ENCODE results near the gene CBR3.

The CBR3 gene

GRCh38 chr21:36178349-36178748, 43.5 kb downstream of the CBR3 start:
- ChIA-PET CTCF (interaction anchor here (0.6 to 2.2 kb wide), 5 partner anchors 9 to 105 kb away, joined by 4 to 9 read pairs (median 6); no protein-coding TSS in a partner anchor), POLR2A (interaction anchor here (0.6 kb wide), 1 partner anchor 16 kb away, joined by 4 read pairs; no protein-coding TSS in a partner anchor)
- Histone ChIP-seq H3K4me3 (ENCODE audit: control insufficient read depth in 1 of 7, extremely low read depth in 1 of 7, insufficient read depth in 4 of 7, low read depth in 2 of 7, low read length in 6 of 7) (no peak overlapping the region), H3K9me3 (ENCODE audit: control extremely low read depth in 1 of 5, control insufficient read depth in 4 of 5, insufficient read depth in 2 of 5, low read depth in 1 of 5, low read length in 4 of 5) (peaks cover 0 to 2% (median 0%) of the 10 kb centered on the region in 5 experiments), H3K27me3 (replicated peaks in 2 of 5; ENCODE audit: control insufficient read depth in 4 of 5, insufficient read depth in 5 of 5, low read length in 4 of 5) (no peaks in the 10 kb centered on the region), H3K4me1 (ENCODE audit: control extremely low read depth in 1 of 4, control insufficient read depth in 4 of 4, insufficient read depth in 4 of 4, low read length in 3 of 4) (peaks cover 0 to 19% (median 10%) of the 10 kb centered on the region in 4 experiments), H3K36me3 (ENCODE audit: control insufficient read depth in 4 of 4, insufficient read depth in 4 of 4, low read length in 3 of 4) (peaks cover 0 to 6% (median 0%) of the 10 kb centered on the region in 4 experiments), H3K27ac (ENCODE audit: insufficient read depth in 1 of 2, low read depth in 1 of 2, low read length in 2 of 2, poor library complexity in 1 of 2, severe bottlenecking in 2 of 2) (no peak overlapping the region)
- DNase-seq = no peak
- no CpG with 5 or more reads among the region's 2 CpGs for WGBS (ENCODE audit: insufficient coverage)

GRCh38 chr21:36179145-36179544, 44.3 kb downstream of the CBR3 start:
- Histone ChIP-seq H3K4me3 (ENCODE audit: control insufficient read depth in 1 of 7, extremely low read depth in 1 of 7, insufficient read depth in 4 of 7, low read depth in 2 of 7, low read length in 6 of 7) (peak overlapping the region in 1 of 7 experiments; percentile 23), H3K27me3 (replicated peaks in 2 of 5; ENCODE audit: control insufficient read depth in 4 of 5, insufficient read depth in 5 of 5, low read length in 4 of 5) (no peaks in the 10 kb centered on the region), H3K36me3 (ENCODE audit: control insufficient read depth in 4 of 4, insufficient read depth in 4 of 4, low read length in 3 of 4) (peaks cover 0 to 6% (median under 1%) of the 10 kb centered on the region in 4 experiments), H3K27ac (ENCODE audit: insufficient read depth in 1 of 2, low read depth in 1 of 2, low read length in 2 of 2, poor library complexity in 1 of 2, severe bottlenecking in 2 of 2) (no peak overlapping the region), H3K9me3 (ENCODE audit: control extremely low read depth in 1 of 5, control insufficient read depth in 4 of 5, insufficient read depth in 2 of 5, low read depth in 1 of 5, low read length in 4 of 5) (peaks cover 0 to 2% (median 0%) of the 10 kb centered on the region in 5 experiments), H3K4me1 (ENCODE audit: control extremely low read depth in 1 of 4, control insufficient read depth in 4 of 4, insufficient read depth in 4 of 4, low read length in 3 of 4) (peaks cover 0 to 15% (median 8%) of the 10 kb centered on the region in 4 experiments)
- no peak for DNase-seq
- CTCF ChIA-PET = interaction anchor here (1.1 to 2.2 kb wide), 3 partner anchors 16 to 106 kb away, joined by 4 to 9 read pairs (median 6); no protein-coding TSS in a partner anchor
- POLR2A ChIA-PET = no interaction called here

- Histone ChIP-seq H3K4me3 (ENCODE audit: control insufficient read depth in 1 of 7, extremely low read depth in 1 of 7, insufficient read depth in 4 of 7, low read depth in 2 of 7, low read length in 6 of 7) (no peak overlapping the region), H3K4me1 (ENCODE audit: control extremely low read depth in 1 of 4, control insufficient read depth in 4 of 4, insufficient read depth in 4 of 4, low read length in 3 of 4) (peaks cover 0 to 16% (median 5%) of the 10 kb centered on the region in 4 experiments), H3K36me3 (ENCODE audit: control insufficient read depth in 4 of 4, insufficient read depth in 4 of 4, low read length in 3 of 4) (peaks cover 0 to 6% (median 4%) of the 10 kb centered on the region in 4 experiments), H3K9me3 (ENCODE audit: control extremely low read depth in 1 of 5, control insufficient read depth in 4 of 5, insufficient read depth in 2 of 5, low read depth in 1 of 5, low read length in 4 of 5) (peaks cover 0 to 2% (median 0%) of the 10 kb centered on the region in 5 experiments), H3K27ac (ENCODE audit: insufficient read depth in 1 of 2, low read depth in 1 of 2, low read length in 2 of 2, poor library complexity in 1 of 2, severe bottlenecking in 2 of 2) (no peak overlapping the region), H3K27me3 (replicated peaks in 2 of 5; ENCODE audit: control insufficient read depth in 4 of 5, insufficient read depth in 5 of 5, low read length in 4 of 5) (no peaks in the 10 kb centered on the region)
- ChIA-PET POLR2A (interaction anchor here (0.6 kb wide), 1 partner anchor 150 kb away, joined by 3 read pairs; no protein-coding TSS in a partner anchor), CTCF (interaction anchor here (1.1 to 1.5 kb wide), 2 partner anchors 22 to 40 kb away, joined by 3 read pairs; no protein-coding TSS in a partner anchor)
- no peak for DNase-seq
- WGBS (ENCODE audit: insufficient coverage) = 97% methylated on average over 3 of the region's 5 CpGs
These were observed 46.1 kb downstream of the CBR3 start for GRCh38 chr21:36180963-36181362.

GRCh38 chr21:36183144-36183795, 48.4 kb downstream of the CBR3 start:
- no peak for DNase-seq
- 98% methylated on average over 7 of the region's 11 CpGs for WGBS (ENCODE audit: insufficient coverage)
- Histone ChIP-seq H3K36me3 (ENCODE audit: control insufficient read depth in 4 of 4, insufficient read depth in 4 of 4, low read length in 3 of 4) (peaks cover 0 to 10% (median 2%) of the 10 kb centered on the region in 4 experiments), H3K4me1 (ENCODE audit: control extremely low read depth in 1 of 4, control insufficient read depth in 4 of 4, insufficient read depth in 4 of 4, low read length in 3 of 4) (peaks cover 0 to 19% (median 4%) of the 10 kb centered on the region in 4 experiments), H3K4me3 (ENCODE audit: control insufficient read depth in 1 of 7, extremely low read depth in 1 of 7, insufficient read depth in 4 of 7, low read depth in 2 of 7, low read length in 6 of 7) (no peak overlapping the region), H3K27ac (ENCODE audit: insufficient read depth in 1 of 2, low read depth in 1 of 2, low read length in 2 of 2, poor library complexity in 1 of 2, severe bottlenecking in 2 of 2) (no peak overlapping the region), H3K27me3 (replicated peaks in 2 of 5; ENCODE audit: control insufficient read depth in 4 of 5, insufficient read depth in 5 of 5, low read length in 4 of 5) (no peaks in the 10 kb centered on the region), H3K9me3 (ENCODE audit: control extremely low read depth in 1 of 5, control insufficient read depth in 4 of 5, insufficient read depth in 2 of 5, low read depth in 1 of 5, low read length in 4 of 5) (peaks cover 0 to 1% (median 0%) of the 10 kb centered on the region in 5 experiments)
- ChIA-PET POLR2A (no interaction called here), CTCF (interaction anchor here (1.0 kb wide), 1 partner anchor 30 kb away, joined by 3 read pairs; no protein-coding TSS in a partner anchor)

GRCh38 chr21:36184545-36184944, 49.7 kb downstream of the CBR3 start:
- H3K36me3 ChIP-seq (ENCODE audit: control insufficient read depth in 4 of 4, insufficient read depth in 4 of 4, low read length in 3 of 4) = peaks cover 0 to 10% (median 2%) of the 10 kb centered on the region in 4 experiments
- no peak for DNase-seq
- POLR2A ChIA-PET = no interaction called here
- H3K4me1 ChIP-seq (ENCODE audit: control extremely low read depth in 1 of 4, control insufficient read depth in 4 of 4, insufficient read depth in 4 of 4, low read length in 3 of 4) = peaks cover 4 to 25% (median 8%) of the 10 kb centered on the region in 4 experiments
- no peak overlapping the region for H3K4me3 ChIP-seq (ENCODE audit: control insufficient read depth in 1 of 7, extremely low read depth in 1 of 7, insufficient read depth in 4 of 7, low read depth in 2 of 7, low read length in 6 of 7)
- 95% methylated on average over 16 of the region's 16 CpGs for WGBS (ENCODE audit: insufficient coverage)
- H3K27ac ChIP-seq (ENCODE audit: insufficient read depth in 1 of 2, low read depth in 1 of 2, low read length in 2 of 2, poor library complexity in 1 of 2, severe bottlenecking in 2 of 2) = no peak overlapping the region
- no peaks in the 10 kb centered on the region for H3K27me3 ChIP-seq (replicated peaks in 2 of 5; ENCODE audit: control insufficient read depth in 4 of 5, insufficient read depth in 5 of 5, low read length in 4 of 5)
- CTCF ChIA-PET = interaction anchor here (0.9 to 1.2 kb wide), 3 partner anchors 9 to 57 kb away, joined by 4 read pairs; no protein-coding TSS in a partner anchor
- no peaks in the 10 kb centered on the region for H3K9me3 ChIP-seq (ENCODE audit: control extremely low read depth in 1 of 5, control insufficient read depth in 4 of 5, insufficient read depth in 2 of 5, low read depth in 1 of 5, low read length in 4 of 5)

- Histone ChIP-seq H3K4me1 (ENCODE audit: control extremely low read depth in 1 of 4, control insufficient read depth in 4 of 4, insufficient read depth in 4 of 4, low read length in 3 of 4) (peaks cover 4 to 25% (median 8%) of the 10 kb centered on the region in 4 experiments), H3K4me3 (ENCODE audit: control insufficient read depth in 1 of 7, extremely low read depth in 1 of 7, insufficient read depth in 4 of 7, low read depth in 2 of 7, low read length in 6 of 7) (no peak overlapping the region), H3K9me3 (ENCODE audit: control extremely low read depth in 1 of 5, control insufficient read depth in 4 of 5, insufficient read depth in 2 of 5, low read depth in 1 of 5, low read length in 4 of 5) (no peaks in the 10 kb centered on the region), H3K27me3 (replicated peaks in 2 of 5; ENCODE audit: control insufficient read depth in 4 of 5, insufficient read depth in 5 of 5, low read length in 4 of 5) (no peaks in the 10 kb centered on the region), H3K36me3 (ENCODE audit: control insufficient read depth in 4 of 4, insufficient read depth in 4 of 4, low read length in 3 of 4) (peaks cover 0 to 10% (median 2%) of the 10 kb centered on the region in 4 experiments), H3K27ac (ENCODE audit: insufficient read depth in 1 of 2, low read depth in 1 of 2, low read length in 2 of 2, poor library complexity in 1 of 2, severe bottlenecking in 2 of 2) (no peak overlapping the region)
- ChIA-PET CTCF (interaction anchor here (0.7 to 1.1 kb wide), 2 partner anchors 32 to 50 kb away, joined by 4 read pairs; no protein-coding TSS in a partner anchor), POLR2A (no interaction called here)
- 97% methylated on average over 9 of the region's 9 CpGs for WGBS (ENCODE audit: insufficient coverage)
- no peak for DNase-seq
These were observed 50.6 kb downstream of the CBR3 start for GRCh38 chr21:36185523-36185922.

GRCh38 chr21:36186081-36186480, 51.2 kb downstream of the CBR3 start:
- no peak overlapping the region for H3K27ac ChIP-seq (ENCODE audit: insufficient read depth in 1 of 2, low read depth in 1 of 2, low read length in 2 of 2, poor library complexity in 1 of 2, severe bottlenecking in 2 of 2)
- POLR2A ChIA-PET = no interaction called here

More at GRCh38 chr21:36186081-36186480, 51.2 kb downstream of the CBR3 start:
- H3K4me3 ChIP-seq (ENCODE audit: control insufficient read depth in 1 of 7, extremely low read depth in 1 of 7, insufficient read depth in 4 of 7, low read depth in 2 of 7, low read length in 6 of 7) = no peak overlapping the region
- no peak for DNase-seq
- H3K27me3 ChIP-seq (replicated peaks in 2 of 5; ENCODE audit: control insufficient read depth in 4 of 5, insufficient read depth in 5 of 5, low read length in 4 of 5) = no peaks in the 10 kb centered on the region
- peaks cover 4 to 23% (median 8%) of the 10 kb centered on the region in 4 experiments for H3K4me1 ChIP-seq (ENCODE audit: control extremely low read depth in 1 of 4, control insufficient read depth in 4 of 4, insufficient read depth in 4 of 4, low read length in 3 of 4)
- WGBS (ENCODE audit: insufficient coverage) = 100% methylated on average over 1 of the region's 4 CpGs
- no peaks in the 10 kb centered on the region for H3K9me3 ChIP-seq (ENCODE audit: control extremely low read depth in 1 of 5, control insufficient read depth in 4 of 5, insufficient read depth in 2 of 5, low read depth in 1 of 5, low read length in 4 of 5)
- H3K36me3 ChIP-seq (ENCODE audit: control insufficient read depth in 4 of 4, insufficient read depth in 4 of 4, low read length in 3 of 4) = peaks cover 0 to 10% (median 2%) of the 10 kb centered on the region in 4 experiments
- CTCF ChIA-PET = interaction anchor here (0.6 to 2.4 kb wide), 5 partner anchors 9 to 51 kb away, joined by 3 to 8 read pairs (median 4); no protein-coding TSS in a partner anchor

All from common myeloid progenitor, CD34-positive (primary cell).